Prostate gland (tissue), 2 donors: Measurements from ENCODE around the gene NKD2.

ENCODE experiments used
- CTCF ChIP-seq, 4 experiments: fragments of 200-600 bp in 2 of 4; fragments of 450-650 bp in 2 of 4; sonication (generic) in 2 of 4; IDR thresholded peaks; 1 replicate in 3 of 4; 2 replicates in 1 of 4; pipeline ENCODE4 v1.5.1; 2016 to 2019; ENCODE audit warnings: antibody characterized with exemption in 4 of 4, mild to moderate bottlenecking in 2 of 4, moderate library complexity in 2 of 4
- POLR2A ChIP-seq: fragments of 450-650 bp; IDR thresholded peaks from one replicate; pipeline ENCODE4 v1.6.1; 2016; ENCODE audit warnings: antibody characterized with exemption, mild to moderate bottlenecking

- TF ChIP-seq CTCF (IDR thresholded peaks at IDR 0.05) (no peak), POLR2A (no peak)
Observed at GRCh38 chr5:1021136-1021968, 12.8 kb downstream of the NKD2 start.
